ENCODE results near the gene MSL1.
"Not testable (repeated sequence)": the region's sequence is repeated elsewhere in the genome, so short reads cannot be mapped to it uniquely, and the experiment has no call there.

Gene MSL1

GRCh38 chr17:40130352-40131042 is 8.7 kb downstream of the MSL1 start:
- DNase-seq: no peak

- DNase-seq: no peak
Observed at GRCh38 chr17:40134184-40134583, 12.4 kb downstream of the MSL1 start.

GRCh38 chr17:40135817-40136216 is 14.0 kb downstream of the MSL1 start:
- DNase-seq: no peak

- no peak for DNase-seq
Observed at GRCh38 chr17:40139566-40140058, 17.8 kb downstream of the MSL1 start.

- not testable (repeated sequence) for DNase-seq
Observed at GRCh38 chr17:40143166-40143565, 21.4 kb downstream of the MSL1 start.

GRCh38 chr17:40145476-40145875 is 23.7 kb downstream of the MSL1 start:
- DNase-seq: no peak

GRCh38 chr17:40148527-40148926 is 26.8 kb downstream of the MSL1 start:
- DNase-seq: no peak

- no peak for DNase-seq
Observed at GRCh38 chr17:40150276-40150675, 28.5 kb downstream of the MSL1 start.

GRCh38 chr17:40151414-40151963 is 29.7 kb downstream of the MSL1 start:
- DNase-seq: no peak

GRCh38 chr17:40153603-40154236 is 31.9 kb downstream of the MSL1 start:
- DNase-seq: no peak

GRCh38 chr17:40157973-40158372 is 36.2 kb downstream of the MSL1 start:
- no peak for DNase-seq

- DNase-seq: no peak
Observed at GRCh38 chr17:40158438-40159013, 36.8 kb downstream of the MSL1 start.

- no peak for DNase-seq
Observed at GRCh38 chr17:40159456-40159855, 37.7 kb downstream of the MSL1 start.

GRCh38 chr17:40167685-40168261 is 46.0 kb downstream of the MSL1 start:
- DNase-seq: no peak

- no peak for DNase-seq
Observed at GRCh38 chr17:40168262-40168832, 46.6 kb downstream of the MSL1 start.

GRCh38 chr17:40170325-40170724 is 48.6 kb downstream of the MSL1 start:
- no peak for DNase-seq

GRCh38 chr17:40171750-40172149 is 50.0 kb downstream of the MSL1 start:
- no peak for DNase-seq

- DNase-seq: no peak
Observed at GRCh38 chr17:40173091-40173777, 51.5 kb downstream of the MSL1 start.

- no peak for DNase-seq
Observed at GRCh38 chr17:40173778-40174135, 52.0 kb downstream of the MSL1 start.

GRCh38 chr17:40174514-40174913 is 52.7 kb downstream of the MSL1 start:
- DNase-seq: no peak

GRCh38 chr17:40175928-40176753 is 54.4 kb downstream of the MSL1 start:
- no peak for DNase-seq

GRCh38 chr17:40176754-40177110 is 55.0 kb downstream of the MSL1 start:
- DNase-seq: no peak
